NCI-H460 (cell line): ENCODE data around the gene TEF. TPM values are rescaled to one million over a fixed set of nuclear protein-coding genes. Genes with fewer than 3 reads are reported as not detected.
"Not testable (repeated sequence)": the region's sequence is repeated elsewhere in the genome, so short reads cannot be mapped to it uniquely, and the experiment has no call there.

Source experiments
- DNase-seq: peaks from one replicate; pipeline ENCODE4 v3.0.0-alpha.2; 2016; ENCODE audit warnings: low read depth; ENCODE audit errors: extremely low read depth
- total RNA-seq: library from RNA; depleted of rRNA; stranded (reverse); fragments of >200 nt; shearing (Covaris generic); gene quantifications from 2 replicates; pipeline ENCODE4 v1.2.3, GENCODE V29; 2014

Gene TEF
- total RNA-seq, 1 experiment from 2014 or later = 1.1 TPM

DNA sequence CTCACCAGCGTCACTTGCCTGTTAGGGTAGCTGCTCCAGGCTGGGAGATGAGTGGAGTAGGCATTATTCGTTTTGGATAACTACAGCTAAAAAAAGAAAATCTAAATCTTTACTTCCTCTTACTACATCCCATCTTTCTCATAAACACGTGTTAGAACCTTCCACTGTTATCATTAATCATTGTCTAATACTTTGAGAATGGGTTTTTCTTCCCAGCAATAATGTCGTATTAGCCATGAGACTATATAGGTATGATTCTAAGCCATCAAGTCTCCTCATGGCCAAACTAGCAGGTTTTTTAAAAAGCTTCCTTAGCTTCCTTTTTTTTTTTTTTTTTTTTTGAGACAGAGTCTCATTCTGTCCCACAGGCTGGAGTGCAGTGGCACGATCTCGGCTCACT lies 3.9 kb upstream of the TEF start:
- no peak for DNase-seq

GRCh38 chr22:41380993-41381328 lies 781 bp upstream of the TEF start:
- DNase-seq = peak; percentile 16

GRCh38 chr22:41382098-41382578 lies 396 bp downstream of the TEF start:
- no peak for DNase-seq

DNA sequence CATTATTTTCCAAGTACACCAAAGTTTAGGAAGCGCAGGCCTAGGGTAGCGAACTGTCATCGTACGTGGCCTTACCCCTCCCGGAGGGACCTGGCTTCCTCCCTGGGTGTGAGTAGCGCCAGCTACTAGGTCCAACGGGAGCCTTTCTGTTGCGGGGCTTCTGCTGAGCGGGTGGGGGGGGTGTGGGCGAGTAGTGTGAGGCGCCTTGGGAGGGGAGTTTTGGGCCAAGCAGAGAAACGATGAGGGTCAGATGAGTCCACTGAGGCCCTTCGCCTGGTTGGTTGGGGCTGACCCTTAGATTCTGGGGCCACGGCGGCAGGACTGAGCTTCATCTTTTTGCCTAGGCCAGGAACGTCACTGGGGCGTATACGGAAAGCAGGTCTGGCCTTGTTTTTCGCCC lies 868 bp downstream of the TEF start:
- no peak for DNase-seq

- DNase-seq = no peak
Measured at GRCh38 chr22:41383085-41383484, 1.3 kb downstream of the TEF start.

DNA sequence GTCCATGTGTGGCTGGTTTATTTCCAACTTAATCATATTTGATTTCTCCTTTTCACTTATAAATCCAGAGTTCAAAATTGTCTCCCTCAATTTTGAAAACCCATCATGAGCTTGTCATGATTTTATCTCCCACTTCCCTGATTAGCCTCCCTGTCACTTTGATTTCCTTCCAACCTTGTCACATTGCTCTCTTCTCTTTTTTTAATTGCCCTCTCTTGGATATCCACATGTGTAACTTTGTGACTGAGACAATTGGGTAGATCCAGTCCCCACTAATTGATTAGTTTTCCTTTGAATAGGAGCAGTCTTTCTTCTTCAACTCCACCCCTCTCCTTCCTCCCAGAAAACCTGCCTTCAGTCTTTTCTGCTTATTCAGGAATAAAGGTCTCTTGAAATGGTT lies 2.4 kb downstream of the TEF start:
- no peak for DNase-seq

DNA sequence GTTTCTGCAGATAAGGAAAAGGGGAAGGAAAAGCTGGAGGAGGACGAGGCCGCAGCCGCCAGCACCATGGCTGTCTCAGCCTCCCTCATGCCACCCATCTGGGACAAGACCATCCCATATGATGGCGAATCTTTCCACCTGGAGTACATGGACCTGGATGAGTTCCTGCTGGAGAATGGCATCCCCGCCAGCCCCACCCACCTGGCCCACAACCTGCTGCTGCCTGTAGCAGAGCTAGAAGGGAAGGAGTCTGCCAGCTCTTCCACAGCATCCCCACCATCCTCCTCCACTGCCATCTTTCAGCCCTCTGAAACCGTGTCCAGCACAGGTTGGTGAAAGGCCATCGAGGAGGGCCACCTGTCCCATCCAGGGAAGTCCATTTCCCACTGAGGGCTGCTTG lies 5.6 kb downstream of the TEF start:
- DNase-seq = no peak

DNA sequence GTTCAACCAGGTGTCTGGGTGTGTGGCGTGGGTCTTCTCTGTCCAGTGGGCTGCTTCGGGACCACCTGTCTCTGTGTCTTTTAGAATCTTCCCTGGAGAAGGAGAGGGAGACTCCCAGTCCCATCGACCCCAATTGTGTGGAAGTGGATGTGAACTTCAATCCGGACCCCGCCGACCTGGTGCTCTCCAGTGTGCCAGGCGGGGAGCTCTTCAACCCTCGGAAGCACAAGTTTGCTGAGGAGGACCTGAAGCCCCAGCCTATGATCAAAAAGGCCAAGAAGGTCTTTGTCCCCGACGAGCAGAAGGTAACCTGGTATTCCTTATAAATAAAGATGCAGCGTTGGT lies 12.2 kb downstream of the TEF start:
- no peak for DNase-seq

GRCh38 chr22:41395531-41396240 lies 13.9 kb downstream of the TEF start:
- no peak for DNase-seq

- DNase-seq = no peak
Measured at GRCh38 chr22:41397143-41397811, 15.5 kb downstream of the TEF start.

DNA sequence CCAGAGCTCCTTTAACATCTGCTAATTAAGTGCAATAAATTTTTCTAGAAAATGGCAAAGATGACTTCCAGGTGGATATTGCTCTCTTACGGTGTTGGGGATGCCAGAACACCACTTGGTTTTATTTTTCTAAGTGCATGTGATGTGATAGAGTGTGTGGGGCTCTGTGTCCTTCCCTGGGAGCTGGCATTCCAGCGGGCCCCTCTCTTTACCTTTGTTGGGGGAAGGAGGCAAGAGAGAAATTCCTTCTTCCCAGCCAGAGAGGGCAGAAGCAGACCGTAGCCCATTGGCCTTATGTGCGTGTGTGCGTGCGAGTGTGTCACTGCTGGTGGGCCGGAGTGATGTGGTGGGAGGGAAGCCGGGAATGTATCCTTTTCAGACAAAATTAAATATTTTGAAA lies 17.2 kb downstream of the TEF start:
- no peak for DNase-seq

GRCh38 chr22:41401781-41402648 lies 20.3 kb downstream of the TEF start:
- no peak for DNase-seq

- not testable (repeated sequence) for DNase-seq
Measured at GRCh38 chr22:41402851-41403250, 21.1 kb downstream of the TEF start.

DNA sequence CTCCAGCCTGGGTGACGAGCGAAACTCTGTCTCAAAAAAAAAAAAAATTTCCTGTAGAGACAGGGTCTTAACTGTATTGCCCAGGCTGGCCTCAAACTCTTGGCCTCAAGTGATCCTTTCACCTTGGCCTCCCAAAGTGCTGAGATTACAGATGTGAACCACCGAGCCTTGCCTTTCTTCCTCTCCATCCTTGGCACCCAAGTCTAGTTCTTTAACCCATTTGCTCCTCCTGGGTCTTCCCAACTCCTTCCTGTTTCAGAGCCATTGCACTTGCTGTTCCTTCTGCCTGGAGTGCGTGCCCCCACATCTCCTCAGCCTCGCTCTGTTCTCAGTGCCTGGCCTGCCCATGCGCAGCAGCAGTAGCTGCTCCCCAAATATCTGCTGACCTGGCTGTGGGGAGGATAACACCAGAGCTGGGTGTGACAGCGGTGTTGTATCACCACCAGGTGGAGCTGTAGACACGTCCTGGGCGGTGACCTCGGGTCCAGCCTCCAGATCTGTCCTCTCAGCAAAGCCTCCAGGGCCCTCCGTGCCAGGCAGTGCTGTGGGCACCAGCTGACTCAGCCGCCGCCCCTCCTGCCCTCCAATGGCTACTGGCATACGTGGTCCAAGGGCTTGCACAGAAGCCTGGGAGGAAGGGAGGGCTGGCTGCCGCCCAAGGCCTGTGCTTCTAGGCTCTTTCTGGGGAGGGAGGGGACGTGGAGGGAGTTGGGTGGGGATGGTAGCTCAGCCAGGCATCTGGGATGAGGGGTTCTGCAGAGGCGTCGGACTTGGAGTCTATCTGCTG lies 22.0 kb downstream of the TEF start:
- peak; percentile 83 for DNase-seq

DNA sequence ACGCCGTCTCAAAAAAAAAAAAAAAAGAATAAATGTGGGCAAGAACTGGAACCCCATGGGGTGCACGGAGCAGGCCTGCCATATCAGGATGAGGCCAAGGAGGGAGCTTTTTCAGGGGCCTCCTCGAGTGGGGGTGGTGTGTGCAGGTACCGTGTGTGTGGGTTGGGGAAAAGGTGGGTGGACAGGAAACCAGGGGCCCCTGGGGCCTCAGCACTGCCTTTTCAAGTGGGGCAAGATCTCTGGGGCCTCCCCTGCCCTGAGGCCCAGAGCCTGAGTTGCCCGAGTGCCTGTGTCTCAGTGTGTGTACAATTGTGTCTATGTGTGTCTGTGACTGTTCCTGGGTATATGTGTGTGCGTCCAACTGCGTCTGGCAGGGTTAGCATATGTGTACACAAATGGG lies 23.8 kb downstream of the TEF start:
- no peak for DNase-seq

DNA sequence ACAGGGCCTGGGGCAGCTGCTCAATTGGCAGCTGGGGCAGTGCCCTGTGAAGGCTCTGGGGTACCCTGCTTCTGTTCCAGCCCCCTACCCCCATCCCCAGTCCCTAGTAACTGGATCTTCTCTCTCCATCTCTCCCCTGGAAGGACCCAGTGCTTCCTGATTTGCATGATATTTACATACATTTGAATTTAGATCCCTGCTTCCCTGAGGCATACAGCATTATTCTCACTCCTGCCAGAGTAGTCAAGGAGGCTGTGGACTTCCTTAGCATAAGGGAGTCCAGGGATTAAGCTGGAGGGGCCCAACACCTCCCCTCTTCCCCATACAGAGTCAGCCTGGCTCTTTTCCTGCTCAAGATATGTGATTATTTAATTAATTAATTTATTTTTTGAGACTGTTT lies 24.7 kb downstream of the TEF start:
- no peak for DNase-seq

GRCh38 chr22:41407433-41407832 lies 25.7 kb downstream of the TEF start:
- no peak for DNase-seq

DNA sequence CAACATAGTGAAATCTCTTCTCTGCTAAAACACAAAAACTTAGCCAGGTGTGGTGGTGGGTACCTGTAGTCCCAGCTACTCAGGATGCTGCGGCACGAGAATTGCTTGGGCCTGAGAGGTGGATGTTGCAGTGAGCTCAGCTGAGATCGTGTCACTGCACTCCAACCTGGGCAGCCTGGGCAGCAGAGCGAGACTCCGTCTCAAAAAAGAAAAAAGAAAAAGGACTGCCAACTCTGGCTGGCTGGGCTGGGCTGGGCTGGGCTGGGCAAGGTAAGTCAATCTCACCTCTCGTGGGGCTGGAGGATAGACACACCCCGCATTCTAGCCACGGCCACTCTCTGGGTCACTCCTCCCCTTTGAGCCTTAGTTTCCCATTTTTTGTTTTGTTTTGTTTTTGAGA lies 26.9 kb downstream of the TEF start:
- no peak for DNase-seq

- no peak for DNase-seq
Measured at GRCh38 chr22:41410311-41410751, 28.6 kb downstream of the TEF start.

- no peak for DNase-seq
Measured at GRCh38 chr22:41411021-41411851, 29.5 kb downstream of the TEF start.
